ENCODE results near the gene NIN.

NIN gene

DNA sequence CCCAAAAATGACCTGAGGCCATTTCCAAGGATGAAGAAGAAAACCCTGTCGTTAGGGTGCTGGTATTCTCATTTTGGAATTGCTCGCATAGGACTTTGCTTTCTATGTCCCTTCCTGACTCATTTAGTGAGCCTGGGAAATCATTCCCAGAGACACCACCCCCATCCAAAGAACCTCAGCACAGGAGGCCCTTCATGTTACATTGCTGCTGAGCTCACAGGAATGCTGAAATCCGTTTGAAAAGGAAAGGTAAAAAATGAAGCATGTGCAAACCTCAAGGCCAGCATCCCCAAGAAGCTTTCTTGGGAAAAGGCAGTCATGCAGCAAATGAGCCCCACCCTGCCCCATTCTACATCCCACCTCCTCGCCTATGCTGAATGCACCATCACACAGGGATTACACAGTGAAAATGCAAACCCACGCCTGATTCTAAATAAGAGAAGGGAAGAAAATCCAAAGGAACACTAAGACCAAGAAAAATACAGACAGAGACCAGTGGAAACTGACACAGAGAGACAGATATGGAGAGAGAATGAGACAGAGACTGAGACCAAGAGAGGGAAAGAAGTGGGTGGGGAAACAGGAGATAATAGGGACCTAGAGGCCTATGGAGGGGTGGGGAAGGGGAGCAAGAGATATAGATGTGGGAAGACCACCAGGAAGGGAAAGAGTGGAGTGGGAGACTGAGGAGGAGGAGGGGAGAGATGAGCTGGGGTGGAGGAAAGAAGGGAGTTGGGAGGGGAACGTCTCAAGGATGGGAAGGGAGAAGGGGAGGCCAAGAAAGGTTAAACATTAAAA is 33.5 kb downstream of the NIN start:
- Histone ChIP-seq H3K9me3 (ENCODE audit: insufficient read depth, low read length, severe bottlenecking) (no peaks in the 10 kb centered on the region), H3K4me3 (ENCODE audit: low read depth in 1 of 2, low read length in 2 of 2) (no peak overlapping the region), H3K9ac (ENCODE audit: low read depth, low read length) (no peak overlapping the region), H3K27ac (ENCODE audit: low read length) (no peak overlapping the region), H3K36me3 (ENCODE audit: insufficient read depth, low read length) (peaks cover 41% of the 10 kb centered on the region), H3K4me1 (ENCODE audit: insufficient read depth, low read length) (no peaks in the 10 kb centered on the region), H2AFZ (ENCODE audit: low read depth, low read length) (no peak overlapping the region), H3K4me2 (ENCODE audit: insufficient read depth, low read length) (no peak overlapping the region), H4K20me1 (ENCODE audit: insufficient read depth, low read length) (peaks cover 11% of the 10 kb centered on the region; the same call in 1 of the 2 replicates), H3K79me2 (ENCODE audit: insufficient read depth, low read length) (peaks cover 14% of the 10 kb centered on the region), H3K27me3 (ENCODE audit: insufficient read depth, low read length, poor library complexity) (no peaks in the 10 kb centered on the region)
- no peak for DNase-seq
- ATAC-seq (ENCODE audit: insufficient read depth, low read depth) = no peak
- TF ChIP-seq, protein P1, sequence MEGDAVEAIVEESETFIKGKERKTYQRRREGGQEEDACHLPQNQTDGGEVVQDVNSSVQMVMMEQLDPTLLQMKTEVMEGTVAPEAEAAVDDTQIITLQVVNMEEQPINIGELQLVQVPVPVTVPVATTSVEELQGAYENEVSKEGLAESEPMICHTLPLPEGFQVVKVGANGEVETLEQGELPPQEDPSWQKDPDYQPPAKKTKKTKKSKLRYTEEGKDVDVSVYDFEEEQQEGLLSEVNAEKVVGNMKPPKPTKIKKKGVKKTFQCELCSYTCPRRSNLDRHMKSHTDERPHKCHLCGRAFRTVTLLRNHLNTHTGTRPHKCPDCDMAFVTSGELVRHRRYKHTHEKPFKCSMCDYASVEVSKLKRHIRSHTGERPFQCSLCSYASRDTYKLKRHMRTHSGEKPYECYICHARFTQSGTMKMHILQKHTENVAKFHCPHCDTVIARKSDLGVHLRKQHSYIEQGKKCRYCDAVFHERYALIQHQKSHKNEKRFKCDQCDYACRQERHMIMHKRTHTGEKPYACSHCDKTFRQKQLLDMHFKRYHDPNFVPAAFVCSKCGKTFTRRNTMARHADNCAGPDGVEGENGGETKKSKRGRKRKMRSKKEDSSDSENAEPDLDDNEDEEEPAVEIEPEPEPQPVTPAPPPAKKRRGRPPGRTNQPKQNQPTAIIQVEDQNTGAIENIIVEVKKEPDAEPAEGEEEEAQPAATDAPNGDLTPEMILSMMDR (IDR thresholded peaks at IDR 0.05; ENCODE audit: borderline replicate concordance, extremely low read depth, low read length, poor library complexity, severe bottlenecking) = no peak
- TF ChIP-seq EZH2 (IDR thresholded peaks at IDR 0.05; ENCODE audit: borderline replicate concordance, low read depth, low read length, severe bottlenecking) = no peak

DNA sequence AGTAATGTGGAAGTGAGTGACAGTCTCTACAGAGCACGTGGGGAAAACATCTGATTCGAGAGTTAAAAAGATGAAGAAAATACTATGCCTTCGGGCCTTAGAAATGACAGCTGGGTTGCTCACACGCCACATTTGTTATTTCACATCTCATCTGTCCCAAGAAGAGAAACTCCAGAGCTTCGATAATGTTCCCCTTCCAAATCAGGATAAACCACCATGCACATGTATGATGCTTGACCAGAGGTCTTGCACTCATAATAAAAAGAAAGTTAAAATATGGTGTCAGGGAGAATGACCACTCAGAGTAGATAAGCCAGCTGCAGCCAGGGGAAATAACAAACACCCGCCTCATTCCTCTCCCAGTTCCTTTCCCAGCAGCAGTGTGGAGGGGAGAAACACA is 34.6 kb downstream of the NIN start:
- DNase-seq (no peak), ATAC-seq (ENCODE audit: insufficient read depth, low read depth) (no peak)
- H3K4me3 ChIP-seq (ENCODE audit: low read depth in 1 of 2, low read length in 2 of 2) = no peak overlapping the region
- peaks cover 11% of the 10 kb centered on the region; the same call in 1 of the 2 replicates for H4K20me1 ChIP-seq (ENCODE audit: insufficient read depth, low read length)
- peaks cover 47% of the 10 kb centered on the region for H3K36me3 ChIP-seq (ENCODE audit: insufficient read depth, low read length)
- peaks cover 14% of the 10 kb centered on the region for H3K79me2 ChIP-seq (ENCODE audit: insufficient read depth, low read length)
- no peak overlapping the region for H3K27ac ChIP-seq (ENCODE audit: low read length)
- H3K9ac ChIP-seq (ENCODE audit: low read depth, low read length) = no peak overlapping the region
- H3K4me1 ChIP-seq (ENCODE audit: insufficient read depth, low read length) = no peaks in the 10 kb centered on the region
- no peak overlapping the region for H2AFZ ChIP-seq (ENCODE audit: low read depth, low read length)
- no peaks in the 10 kb centered on the region for H3K9me3 ChIP-seq (ENCODE audit: insufficient read depth, low read length, severe bottlenecking)
- no peaks in the 10 kb centered on the region for H3K27me3 ChIP-seq (ENCODE audit: insufficient read depth, low read length, poor library complexity)
- TF ChIP-seq EZH2 (IDR thresholded peaks at IDR 0.05; ENCODE audit: borderline replicate concordance, low read depth, low read length, severe bottlenecking) = no peak
- TF ChIP-seq, protein P1 (IDR thresholded peaks at IDR 0.05; ENCODE audit: borderline replicate concordance, extremely low read depth, low read length, poor library complexity, severe bottlenecking) = no peak
- no peak overlapping the region for H3K4me2 ChIP-seq (ENCODE audit: insufficient read depth, low read length)

DNA sequence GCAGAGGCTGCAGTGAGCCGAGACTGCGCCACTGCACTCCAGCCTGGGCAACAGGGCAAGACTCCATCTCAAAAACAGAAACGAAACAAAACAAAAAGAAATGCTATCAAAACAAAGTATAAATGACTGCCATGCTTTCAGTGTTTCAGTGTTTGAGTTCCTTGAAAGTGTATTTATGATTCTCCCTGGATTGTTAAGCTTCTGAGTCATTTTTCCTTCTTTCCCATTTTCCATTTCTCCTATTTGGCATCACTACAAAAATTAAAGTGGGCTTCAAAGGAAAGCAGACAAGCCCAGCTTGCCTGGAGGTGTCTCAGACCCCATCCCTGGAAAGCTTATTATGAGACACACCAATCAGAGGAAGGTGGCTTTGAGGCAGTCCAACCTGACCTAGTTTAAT is 35.1 kb downstream of the NIN start:
- Histone ChIP-seq H3K27me3 (ENCODE audit: insufficient read depth, low read length, poor library complexity) (no peaks in the 10 kb centered on the region), H3K79me2 (ENCODE audit: insufficient read depth, low read length) (peaks cover 14% of the 10 kb centered on the region), H3K36me3 (ENCODE audit: insufficient read depth, low read length) (peaks cover 45% of the 10 kb centered on the region), H3K9me3 (ENCODE audit: insufficient read depth, low read length, severe bottlenecking) (no peaks in the 10 kb centered on the region), H2AFZ (ENCODE audit: low read depth, low read length) (no peak overlapping the region), H3K9ac (ENCODE audit: low read depth, low read length) (no peak overlapping the region), H3K4me3 (ENCODE audit: low read depth in 1 of 2, low read length in 2 of 2) (no peak overlapping the region), H3K4me2 (ENCODE audit: insufficient read depth, low read length) (no peak overlapping the region), H3K4me1 (ENCODE audit: insufficient read depth, low read length) (no peaks in the 10 kb centered on the region), H4K20me1 (ENCODE audit: insufficient read depth, low read length) (peaks cover 11% of the 10 kb centered on the region; the same call in 1 of the 2 replicates), H3K27ac (ENCODE audit: low read length) (no peak overlapping the region)
- DNase-seq = no peak
- TF ChIP-seq EZH2 (IDR thresholded peaks at IDR 0.05; ENCODE audit: borderline replicate concordance, low read depth, low read length, severe bottlenecking) = no peak
- TF ChIP-seq, protein P1 (IDR thresholded peaks at IDR 0.05; ENCODE audit: borderline replicate concordance, extremely low read depth, low read length, poor library complexity, severe bottlenecking) = no peak
- no peak for ATAC-seq (ENCODE audit: insufficient read depth, low read depth)

All from DND-41 (cell line).